Stomach (tissue), 4 donors: ENCODE measurements around the gene TNS2.

Experiments
- CTCF ChIP-seq, 7 experiments: fragments of 450-650 bp in 4 of 7; fragments of 200-600 bp in 3 of 7; sonication (generic) in 3 of 7; IDR thresholded peaks; one replicate each; pipeline ENCODE4 v1.5.1; 2016 to 2019; ENCODE audit warnings: antibody characterized with exemption in 7 of 7, control low read depth in 2 of 7, mild to moderate bottlenecking in 1 of 7
- EP300 ChIP-seq: sonication (generic); formaldehyde crosslinking; IDR thresholded peaks from one replicate; pipeline ENCODE4 v1.6.1; 2017; ENCODE audit warnings: antibody characterized with exemption

GRCh38 chr12:53074999-53075370 lies 25.1 kb downstream of the TNS2 start:
- TF ChIP-seq CTCF (IDR thresholded peaks at IDR 0.05) (no peak), EP300 (no peak)
